ENCODE results near the gene COA8. TPM values are rescaled to one million over a fixed set of nuclear protein-coding genes. Genes with fewer than 3 reads are reported as not detected.

COA8 gene
- total and polyA plus RNA-seq, 2 of the 13 experiments (the other 11 are each of a cell fraction or from before 2014, with no cell fraction given): 10.9 to 25.1 TPM

DNA sequence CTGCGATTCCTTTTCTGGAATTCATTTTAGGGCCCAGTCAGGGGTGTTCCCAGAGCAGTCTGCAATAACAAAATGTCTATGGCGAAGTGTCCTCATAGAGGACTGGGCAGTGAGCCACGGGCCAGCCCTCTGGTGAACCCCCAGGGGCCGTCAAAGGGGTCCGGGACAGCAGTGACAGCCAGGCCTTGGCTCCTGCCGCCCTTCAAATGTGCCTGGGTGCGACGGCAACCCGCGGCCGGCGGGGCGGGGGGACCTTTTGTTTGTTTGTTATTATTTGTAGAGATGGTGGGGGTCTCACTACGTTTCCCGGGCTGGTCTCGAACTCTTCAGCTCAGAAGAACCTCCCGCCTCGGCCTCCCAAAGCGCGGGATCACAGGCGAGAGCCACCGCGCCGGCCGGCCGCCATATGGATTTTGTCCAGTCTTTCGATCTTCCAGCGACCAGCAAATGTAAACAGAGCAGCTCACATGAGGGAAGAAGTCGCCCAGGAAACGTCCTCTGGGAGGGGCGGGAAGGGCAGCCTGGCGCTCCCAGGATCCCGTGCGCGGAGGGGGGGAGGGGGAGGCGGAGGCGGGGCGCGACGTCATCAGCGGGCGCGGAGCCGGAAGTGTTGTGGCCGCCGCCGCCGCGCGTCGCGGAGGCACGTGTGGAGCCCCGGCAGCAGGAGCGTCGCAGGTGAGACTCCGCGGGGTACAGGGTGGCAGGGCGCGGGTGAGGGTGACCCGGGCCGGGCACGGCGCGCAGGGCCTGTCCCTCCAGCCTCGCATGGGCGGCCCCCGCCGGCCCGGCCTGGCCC, 34.0 kb upstream of the COA8 start, which contains the start of gene TRMT61A (continued):
- peak; percentile 2; the same call in 1 of the 2 replicates for TF ChIP-seq ZSCAN9 (CRISPR knock-in tag; IDR thresholded peaks at IDR 0.05; ENCODE audit: borderline replicate concordance)
- TF ChIP-seq, protein P1, sequence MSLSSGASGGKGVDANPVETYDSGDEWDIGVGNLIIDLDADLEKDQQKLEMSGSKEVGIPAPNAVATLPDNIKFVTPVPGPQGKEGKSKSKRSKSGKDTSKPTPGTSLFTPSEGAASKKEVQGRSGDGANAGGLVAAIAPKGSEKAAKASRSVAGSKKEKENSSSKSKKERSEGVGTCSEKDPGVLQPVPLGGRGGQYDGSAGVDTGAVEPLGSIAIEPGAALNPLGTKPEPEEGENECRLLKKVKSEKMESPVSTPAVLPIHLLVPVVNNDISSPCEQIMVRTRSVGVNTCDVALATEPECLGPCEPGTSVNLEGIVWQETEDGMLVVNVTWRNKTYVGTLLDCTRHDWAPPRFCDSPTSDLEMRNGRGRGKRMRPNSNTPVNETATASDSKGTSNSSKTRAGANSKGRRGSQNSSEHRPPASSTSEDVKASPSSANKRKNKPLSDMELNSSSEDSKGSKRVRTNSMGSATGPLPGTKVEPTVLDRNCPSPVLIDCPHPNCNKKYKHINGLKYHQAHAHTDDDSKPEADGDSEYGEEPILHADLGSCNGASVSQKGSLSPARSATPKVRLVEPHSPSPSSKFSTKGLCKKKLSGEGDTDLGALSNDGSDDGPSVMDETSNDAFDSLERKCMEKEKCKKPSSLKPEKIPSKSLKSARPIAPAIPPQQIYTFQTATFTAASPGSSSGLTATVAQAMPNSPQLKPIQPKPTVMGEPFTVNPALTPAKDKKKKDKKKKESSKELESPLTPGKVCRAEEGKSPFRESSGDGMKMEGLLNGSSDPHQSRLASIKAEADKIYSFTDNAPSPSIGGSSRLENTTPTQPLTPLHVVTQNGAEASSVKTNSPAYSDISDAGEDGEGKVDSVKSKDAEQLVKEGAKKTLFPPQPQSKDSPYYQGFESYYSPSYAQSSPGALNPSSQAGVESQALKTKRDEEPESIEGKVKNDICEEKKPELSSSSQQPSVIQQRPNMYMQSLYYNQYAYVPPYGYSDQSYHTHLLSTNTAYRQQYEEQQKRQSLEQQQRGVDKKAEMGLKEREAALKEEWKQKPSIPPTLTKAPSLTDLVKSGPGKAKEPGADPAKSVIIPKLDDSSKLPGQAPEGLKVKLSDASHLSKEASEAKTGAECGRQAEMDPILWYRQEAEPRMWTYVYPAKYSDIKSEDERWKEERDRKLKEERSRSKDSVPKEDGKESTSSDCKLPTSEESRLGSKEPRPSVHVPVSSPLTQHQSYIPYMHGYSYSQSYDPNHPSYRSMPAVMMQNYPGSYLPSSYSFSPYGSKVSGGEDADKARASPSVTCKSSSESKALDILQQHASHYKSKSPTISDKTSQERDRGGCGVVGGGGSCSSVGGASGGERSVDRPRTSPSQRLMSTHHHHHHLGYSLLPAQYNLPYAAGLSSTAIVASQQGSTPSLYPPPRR (CRISPR knock-in tag; IDR thresholded peaks at IDR 0.05; ENCODE audit: borderline replicate concordance): no peak
- TF ChIP-seq ZNF10 (CRISPR knock-in tag; IDR thresholded peaks at IDR 0.05; ENCODE audit: borderline replicate concordance, low read depth): no peak
- no peak for TF ChIP-seq ZNF572 (CRISPR knock-in tag; IDR thresholded peaks at IDR 0.05)
- peak in 1 of 2 experiments; percentile 26; a peak in 1 of 4 replicates for TF ChIP-seq EP300 (IDR thresholded peaks at IDR 0.05; ENCODE audit: low read depth in 2 of 2, low read length in 2 of 2)
- no peak for TF ChIP-seq EP300 (CRISPR knock-in tag; IDR thresholded peaks at IDR 0.05; ENCODE audit: borderline replicate concordance)
- no peak for TF ChIP-seq BATF2 (CRISPR knock-in tag; IDR thresholded peaks at IDR 0.05)
- TF ChIP-seq ARHGAP35 (CRISPR knock-in tag; IDR thresholded peaks at IDR 0.05; ENCODE audit: borderline replicate concordance): no peak
- TF ChIP-seq YY1 (IDR thresholded peaks at IDR 0.05; ENCODE audit: insufficient read depth, insufficient replicate concordance, low read depth, low read length): peak; percentile 89
- TF ChIP-seq ZNF234 (CRISPR knock-in tag; conservative IDR thresholded peaks at IDR 0.05): no peak
- TF ChIP-seq FOXA1 (IDR thresholded peaks at IDR 0.05): no peak
- peak; percentile 94 for TF ChIP-seq FOXA1 (CRISPR knock-in tag; IDR thresholded peaks at IDR 0.05)
- no peak for TF ChIP-seq PBX2 (CRISPR knock-in tag; IDR thresholded peaks at IDR 0.05)
- no peak for TF ChIP-seq ZNF746 (CRISPR knock-in tag; IDR thresholded peaks at IDR 0.05)
- no peak for TF ChIP-seq CREBL2 (CRISPR knock-in tag; IDR thresholded peaks at IDR 0.05; ENCODE audit: borderline replicate concordance)
- no peak for TF ChIP-seq ZNF580 (CRISPR knock-in tag; IDR thresholded peaks at IDR 0.05; ENCODE audit: borderline replicate concordance, low read depth)
- TF ChIP-seq ZNF317 (CRISPR knock-in tag; IDR thresholded peaks at IDR 0.05): peak; percentile 73
- no peak for TF ChIP-seq ZFP90 (CRISPR knock-in tag; IDR thresholded peaks at IDR 0.05; ENCODE audit: borderline replicate concordance)
- TF ChIP-seq DNMT3B (CRISPR knock-in tag; conservative IDR thresholded peaks at IDR 0.05): no peak
- TF ChIP-seq POGZ (CRISPR knock-in tag; IDR thresholded peaks at IDR 0.05): no peak
- TF ChIP-seq KDM6A (CRISPR knock-in tag; IDR thresholded peaks at IDR 0.05; ENCODE audit: low read depth): no peak
- no peak; the same call in 1 of the 2 replicates for TF ChIP-seq ZNF264 (CRISPR knock-in tag; IDR thresholded peaks at IDR 0.05)
- no peak for TF ChIP-seq HDAC6 (IDR thresholded peaks at IDR 0.05; ENCODE audit: low read depth, low read length)
- TF ChIP-seq ZNF460 (CRISPR knock-in tag; IDR thresholded peaks at IDR 0.05; ENCODE audit: borderline replicate concordance): no peak

All from HepG2 (cell line).